ENCODE results near the gene TARBP2.

DNA sequence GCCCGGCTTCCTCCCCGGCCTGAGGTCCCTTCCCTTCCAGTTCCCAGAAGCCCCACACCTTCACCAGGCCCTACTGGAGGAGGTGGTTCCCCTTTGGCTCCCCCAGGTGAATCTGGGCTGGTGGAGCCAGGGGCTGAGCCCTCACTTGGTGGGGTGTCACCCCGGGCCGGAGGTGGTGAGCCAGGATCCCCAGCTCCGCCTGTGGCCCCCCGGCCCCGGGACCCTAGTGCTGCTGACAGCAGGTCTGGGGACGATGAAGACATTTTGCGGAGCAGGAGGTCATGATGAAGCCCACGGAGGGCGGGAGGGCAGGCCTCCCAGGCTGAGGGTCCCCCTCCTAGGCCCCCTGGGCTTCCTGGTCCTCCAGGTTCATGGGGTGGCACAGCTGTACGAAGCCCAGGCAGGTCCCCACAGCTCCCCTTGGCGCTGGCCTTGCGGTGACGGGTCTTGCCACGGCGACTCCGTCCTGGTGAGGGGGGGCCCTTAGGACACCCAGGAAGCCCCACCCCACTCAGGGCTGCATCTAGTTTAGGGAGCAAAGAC is 18.4 kb upstream of the TARBP2 start:
- peak in 1 of 3 donors; percentile 2 for TF ChIP-seq POLR2AphosphoS5 (IDR thresholded peaks at IDR 0.05)
- TF ChIP-seq, protein P1, sequence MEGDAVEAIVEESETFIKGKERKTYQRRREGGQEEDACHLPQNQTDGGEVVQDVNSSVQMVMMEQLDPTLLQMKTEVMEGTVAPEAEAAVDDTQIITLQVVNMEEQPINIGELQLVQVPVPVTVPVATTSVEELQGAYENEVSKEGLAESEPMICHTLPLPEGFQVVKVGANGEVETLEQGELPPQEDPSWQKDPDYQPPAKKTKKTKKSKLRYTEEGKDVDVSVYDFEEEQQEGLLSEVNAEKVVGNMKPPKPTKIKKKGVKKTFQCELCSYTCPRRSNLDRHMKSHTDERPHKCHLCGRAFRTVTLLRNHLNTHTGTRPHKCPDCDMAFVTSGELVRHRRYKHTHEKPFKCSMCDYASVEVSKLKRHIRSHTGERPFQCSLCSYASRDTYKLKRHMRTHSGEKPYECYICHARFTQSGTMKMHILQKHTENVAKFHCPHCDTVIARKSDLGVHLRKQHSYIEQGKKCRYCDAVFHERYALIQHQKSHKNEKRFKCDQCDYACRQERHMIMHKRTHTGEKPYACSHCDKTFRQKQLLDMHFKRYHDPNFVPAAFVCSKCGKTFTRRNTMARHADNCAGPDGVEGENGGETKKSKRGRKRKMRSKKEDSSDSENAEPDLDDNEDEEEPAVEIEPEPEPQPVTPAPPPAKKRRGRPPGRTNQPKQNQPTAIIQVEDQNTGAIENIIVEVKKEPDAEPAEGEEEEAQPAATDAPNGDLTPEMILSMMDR (IDR thresholded peaks at IDR 0.05), result no peak
